GM06990 (cell line): ENCODE data around the gene PPM1D.

Source experiments
- DNase-seq: peaks from one replicate; pipeline ENCODE4 v3.0.0-alpha.2; 2011; ENCODE audit not compliant: insufficient read length; ENCODE audit errors: extremely low read depth
- H3K27me3 ChIP-seq: replicated peaks from 2 replicates; pipeline ENCODE4 v1.6.0; 2011; ENCODE audit warnings: low read length; ENCODE audit not compliant: control insufficient read depth, insufficient read depth
- H3K36me3 ChIP-seq: 2 replicates; pipeline ENCODE4 v1.5.1; 2011; ENCODE audit warnings: low read length; ENCODE audit not compliant: control insufficient read depth, insufficient read depth
- H3K4me3 ChIP-seq: replicated peaks from 2 replicates; pipeline ENCODE4 v1.5.1; 2011; ENCODE audit warnings: low read depth, mild to moderate bottlenecking, control low read depth, low read length
- CTCF ChIP-seq: IDR thresholded peaks from 2 replicates; pipeline ENCODE4 v1.5.1; 2011; ENCODE audit warnings: low read length, control low read depth, mild to moderate bottlenecking, inconsistent platforms; ENCODE audit not compliant: insufficient read depth, poor library complexity, severe bottlenecking

The PPM1D gene

GRCh38 chr17:60597297-60597696, 2.7 kb upstream of the PPM1D start:
- DNase-seq = no peak

GRCh38 chr17:60598001-60598736, 1.8 kb upstream of the PPM1D start:
- Histone ChIP-seq H3K27me3 (no peaks in the 10 kb centered on the region), H3K36me3 (no peaks in the 10 kb centered on the region), H3K4me3 (no peak overlapping the region)
- no peak for DNase-seq
- TF ChIP-seq CTCF = no peak

More at GRCh38 chr17:60597297-60597696, 2.7 kb upstream of the PPM1D start:
- no peaks in the 10 kb centered on the region for H3K27me3 ChIP-seq
- H3K36me3 ChIP-seq = no peaks in the 10 kb centered on the region
- TF ChIP-seq CTCF = no peak
- no peak overlapping the region for H3K4me3 ChIP-seq

GRCh38 chr17:60599220-60599619, 773 bp upstream of the PPM1D start:
- no peak for DNase-seq
- TF ChIP-seq CTCF = no peak
- H3K36me3 ChIP-seq = no peaks in the 10 kb centered on the region
- peak overlapping the region; percentile 82 for H3K4me3 ChIP-seq
- no peaks in the 10 kb centered on the region for H3K27me3 ChIP-seq

GRCh38 chr17:60600490-60601446, 775 bp downstream of the PPM1D start:
- no peaks in the 10 kb centered on the region for H3K27me3 ChIP-seq
- no peaks in the 10 kb centered on the region for H3K36me3 ChIP-seq
- peak; percentile 67 for TF ChIP-seq CTCF
- H3K4me3 ChIP-seq = peak overlapping the region; percentile 82
- peak; percentile 70 for DNase-seq

- H3K27me3 ChIP-seq = no peaks in the 10 kb centered on the region
- H3K36me3 ChIP-seq = no peaks in the 10 kb centered on the region
- H3K4me3 ChIP-seq = peak overlapping the region; percentile 82
- no peak for DNase-seq
- no peak for TF ChIP-seq CTCF
Measured at GRCh38 chr17:60601447-60602384, 1.7 kb downstream of the PPM1D start.
